Coronary artery (tissue), 2 donors: ENCODE measurements around the gene CDC5L.

Source experiments
- DNase-seq: peaks from one replicate; pipeline ENCODE4 v3.0.0-alpha.2; 2017; ENCODE audit warnings: low spot score
- H3K27ac ChIP-seq, 2 donors: fragments of 200-600 bp; sonication (generic); one replicate each; pipeline ENCODE4 v1.5.1; 2016 to 2019
- H3K4me3 ChIP-seq: fragments of 200-600 bp; sonication (generic); 2 replicates; pipeline ENCODE4 v1.5.1; 2016; ENCODE audit warnings: mild to moderate bottlenecking, moderate library complexity
- TF ChIP-seq, protein P1 (sequence below): fragments of 200-600 bp; sonication (generic); IDR thresholded peaks from one replicate; pipeline ENCODE4 v1.5.1; 2019; ENCODE audit warnings: antibody characterized with exemption

CDC5L gene

GRCh38 chr6:44489910-44490604 is 102.6 kb downstream of the CDC5L start:
- TF ChIP-seq, protein P1, sequence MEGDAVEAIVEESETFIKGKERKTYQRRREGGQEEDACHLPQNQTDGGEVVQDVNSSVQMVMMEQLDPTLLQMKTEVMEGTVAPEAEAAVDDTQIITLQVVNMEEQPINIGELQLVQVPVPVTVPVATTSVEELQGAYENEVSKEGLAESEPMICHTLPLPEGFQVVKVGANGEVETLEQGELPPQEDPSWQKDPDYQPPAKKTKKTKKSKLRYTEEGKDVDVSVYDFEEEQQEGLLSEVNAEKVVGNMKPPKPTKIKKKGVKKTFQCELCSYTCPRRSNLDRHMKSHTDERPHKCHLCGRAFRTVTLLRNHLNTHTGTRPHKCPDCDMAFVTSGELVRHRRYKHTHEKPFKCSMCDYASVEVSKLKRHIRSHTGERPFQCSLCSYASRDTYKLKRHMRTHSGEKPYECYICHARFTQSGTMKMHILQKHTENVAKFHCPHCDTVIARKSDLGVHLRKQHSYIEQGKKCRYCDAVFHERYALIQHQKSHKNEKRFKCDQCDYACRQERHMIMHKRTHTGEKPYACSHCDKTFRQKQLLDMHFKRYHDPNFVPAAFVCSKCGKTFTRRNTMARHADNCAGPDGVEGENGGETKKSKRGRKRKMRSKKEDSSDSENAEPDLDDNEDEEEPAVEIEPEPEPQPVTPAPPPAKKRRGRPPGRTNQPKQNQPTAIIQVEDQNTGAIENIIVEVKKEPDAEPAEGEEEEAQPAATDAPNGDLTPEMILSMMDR, result no peak
- DNase-seq, result no peak
- Histone ChIP-seq H3K27ac (peak overlapping the region; percentile 40 to 76), H3K4me3 (no peak overlapping the region)

- TF ChIP-seq, protein P1, result no peak
- H3K27ac ChIP-seq, result no peak overlapping the region
- H3K4me3 ChIP-seq, result no peak overlapping the region
- DNase-seq, result no peak
Observed at GRCh38 chr6:44493132-44493531, 105.6 kb downstream of the CDC5L start.

DNA sequence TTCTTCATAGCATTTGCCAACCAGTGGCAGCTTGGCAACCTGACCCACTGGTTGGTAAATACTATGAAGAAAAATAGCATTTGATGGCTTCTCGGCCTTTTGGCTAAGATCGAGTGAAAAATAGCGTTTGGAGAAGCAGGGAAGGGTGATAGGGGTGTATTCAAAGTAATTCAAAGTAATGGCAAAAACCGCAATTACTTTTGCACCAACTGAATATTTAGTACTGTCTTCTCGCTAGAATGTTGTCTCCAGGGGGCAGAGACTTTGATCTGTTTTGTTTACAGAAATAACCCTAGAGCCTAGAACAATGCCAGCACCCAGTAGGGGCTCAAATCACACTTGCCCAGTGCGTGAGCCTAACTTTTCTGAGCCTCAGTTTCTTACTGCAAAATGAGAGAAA is 106.1 kb downstream of the CDC5L start:
- DNase-seq, result no peak
- Histone ChIP-seq H3K4me3 (no peak overlapping the region), H3K27ac (no peak overlapping the region)
- TF ChIP-seq, protein P1, result no peak

GRCh38 chr6:44494011-44494501 is 106.5 kb downstream of the CDC5L start:
- no peak overlapping the region for H3K27ac ChIP-seq
- DNase-seq, result peak; percentile 17
- TF ChIP-seq, protein P1, result no peak
- H3K4me3 ChIP-seq, result no peak overlapping the region

GRCh38 chr6:44495036-44495901 is 107.8 kb downstream of the CDC5L start:
- H3K27ac ChIP-seq, result no peak overlapping the region
- H3K4me3 ChIP-seq, result no peak overlapping the region
- TF ChIP-seq, protein P1, result no peak
- peak; percentile 50 for DNase-seq

- Histone ChIP-seq H3K27ac (no peak overlapping the region), H3K4me3 (no peak overlapping the region)
- TF ChIP-seq, protein P1, result no peak
- DNase-seq, result peak; percentile 66
Observed at GRCh38 chr6:44496665-44497369, 109.3 kb downstream of the CDC5L start.
